Stimulated activated naive CD8-positive, alpha-beta T cell treated with anti-CD3 and anti-CD28 coated beads, Interleukin-15, Interleukin-2, amounts not matched to agents 100 ng/mL and 50 ng/mL, for 24 hours (primary cell): ENCODE results near the gene NUCB2.
"Not testable (repeated sequence)": the region's sequence is repeated elsewhere in the genome, so short reads cannot be mapped to it uniquely, and the experiment has no call there.

Source experiments
- H3K27ac Mint-ChIP-seq: one replicate; pipeline ENCODE4 v1.8.0; 2021; ENCODE audit warnings: mild to moderate bottlenecking, mixed read lengths
- H3K27me3 Mint-ChIP-seq: one replicate; pipeline ENCODE4 v1.8.0; 2021; ENCODE audit warnings: mixed read lengths
- H3K36me3 Mint-ChIP-seq: one replicate; pipeline ENCODE4 v1.8.0; 2021; ENCODE audit warnings: low read depth, mixed read lengths
- H3K4me1 Mint-ChIP-seq: one replicate; pipeline ENCODE4 v1.8.0; 2021; ENCODE audit warnings: low read depth, mixed read lengths
- H3K4me3 Mint-ChIP-seq: one replicate; pipeline ENCODE4 v1.8.0; 2021; ENCODE audit warnings: mild to moderate bottlenecking, mixed read lengths
- H3K9me3 Mint-ChIP-seq: one replicate; pipeline ENCODE4 v1.8.0; 2021; ENCODE audit warnings: mixed read lengths

Gene NUCB2

GRCh38 chr11:17258670-17259069 lies 17.9 kb upstream of the NUCB2 start:
- Mint-ChIP-seq H3K27ac (no peak overlapping the region), H3K4me1 (peaks cover 29% of the 10 kb centered on the region), H3K4me3 (no peak overlapping the region), H3K36me3 (no peaks in the 10 kb centered on the region), H3K27me3 (no peaks in the 10 kb centered on the region), H3K9me3 (no peaks in the 10 kb centered on the region)

GRCh38 chr11:17259519-17259918 lies 17.0 kb upstream of the NUCB2 start:
- H3K36me3 Mint-ChIP-seq = no peaks in the 10 kb centered on the region
- H3K9me3 Mint-ChIP-seq = no peaks in the 10 kb centered on the region
- H3K4me3 Mint-ChIP-seq = no peak overlapping the region
- no peaks in the 10 kb centered on the region for H3K27me3 Mint-ChIP-seq
- no peak overlapping the region for H3K27ac Mint-ChIP-seq
- H3K4me1 Mint-ChIP-seq = peaks cover 32% of the 10 kb centered on the region

- Mint-ChIP-seq H3K36me3 (no peaks in the 10 kb centered on the region), H3K27ac (no peak overlapping the region), H3K9me3 (no peaks in the 10 kb centered on the region), H3K4me3 (no peak overlapping the region), H3K4me1 (peaks cover 32% of the 10 kb centered on the region), H3K27me3 (no peaks in the 10 kb centered on the region)
Measured at GRCh38 chr11:17260020-17260419, 16.5 kb upstream of the NUCB2 start.

- H3K27ac Mint-ChIP-seq = no peak overlapping the region
Measured at GRCh38 chr11:17263769-17264168, 12.8 kb upstream of the NUCB2 start.

GRCh38 chr11:17266781-17267180 lies 9.8 kb upstream of the NUCB2 start:
- no peaks in the 10 kb centered on the region for H3K27me3 Mint-ChIP-seq
- H3K9me3 Mint-ChIP-seq = no peaks in the 10 kb centered on the region
- no peaks in the 10 kb centered on the region for H3K36me3 Mint-ChIP-seq
- H3K4me1 Mint-ChIP-seq = peaks cover 16% of the 10 kb centered on the region
- H3K4me3 Mint-ChIP-seq = no peak overlapping the region
- H3K27ac Mint-ChIP-seq = no peak overlapping the region

More at GRCh38 chr11:17263769-17264168, 12.8 kb upstream of the NUCB2 start:
- no peaks in the 10 kb centered on the region for H3K36me3 Mint-ChIP-seq
- peaks cover 23% of the 10 kb centered on the region for H3K4me1 Mint-ChIP-seq
- H3K27me3 Mint-ChIP-seq = no peaks in the 10 kb centered on the region
- H3K9me3 Mint-ChIP-seq = no peaks in the 10 kb centered on the region
- no peak overlapping the region for H3K4me3 Mint-ChIP-seq

- Mint-ChIP-seq H3K9me3 (no peaks in the 10 kb centered on the region), H3K4me3 (no peak overlapping the region), H3K4me1 (peaks cover 16% of the 10 kb centered on the region), H3K27me3 (no peaks in the 10 kb centered on the region), H3K36me3 (no peaks in the 10 kb centered on the region), H3K27ac (no peak overlapping the region)
Measured at GRCh38 chr11:17267576-17267975, 9.0 kb upstream of the NUCB2 start.

GRCh38 chr11:17268500-17268899 lies 8.0 kb upstream of the NUCB2 start:
- not testable (repeated sequence) for H3K9me3 Mint-ChIP-seq, H3K4me3 Mint-ChIP-seq

GRCh38 chr11:17268902-17269301 lies 7.6 kb upstream of the NUCB2 start:
- Mint-ChIP-seq H3K27me3 (no peaks in the 10 kb centered on the region), H3K4me1 (peaks cover 12% of the 10 kb centered on the region), H3K4me3 (no peak overlapping the region), H3K27ac (no peak overlapping the region), H3K36me3 (no peaks in the 10 kb centered on the region), H3K9me3 (no peaks in the 10 kb centered on the region)

More at GRCh38 chr11:17268500-17268899, 8.0 kb upstream of the NUCB2 start:
- H3K4me1 Mint-ChIP-seq = peaks cover 16% of the 10 kb centered on the region
- not testable (repeated sequence) for H3K27me3 Mint-ChIP-seq, H3K36me3 Mint-ChIP-seq, H3K27ac Mint-ChIP-seq

GRCh38 chr11:17272801-17273200 lies 3.7 kb upstream of the NUCB2 start:
- Mint-ChIP-seq H3K4me3 (no peak overlapping the region), H3K27me3 (no peaks in the 10 kb centered on the region), H3K9me3 (no peaks in the 10 kb centered on the region), H3K27ac (no peak overlapping the region), H3K36me3 (no peaks in the 10 kb centered on the region), H3K4me1 (peaks cover 29% of the 10 kb centered on the region)

- Mint-ChIP-seq H3K36me3 (no peaks in the 10 kb centered on the region), H3K27me3 (no peaks in the 10 kb centered on the region), H3K27ac (no peak overlapping the region), H3K4me1 (peaks cover 33% of the 10 kb centered on the region), H3K9me3 (no peaks in the 10 kb centered on the region), H3K4me3 (no peak overlapping the region)
Measured at GRCh38 chr11:17273211-17273610, 3.3 kb upstream of the NUCB2 start.

GRCh38 chr11:17273668-17274282 lies 2.8 kb upstream of the NUCB2 start:
- Mint-ChIP-seq H3K27me3 (no peaks in the 10 kb centered on the region), H3K36me3 (no peaks in the 10 kb centered on the region), H3K9me3 (no peaks in the 10 kb centered on the region), H3K4me1 (peaks cover 38% of the 10 kb centered on the region), H3K27ac (no peak overlapping the region), H3K4me3 (no peak overlapping the region)

- no peaks in the 10 kb centered on the region for H3K36me3 Mint-ChIP-seq
- H3K4me3 Mint-ChIP-seq = peak overlapping the region; percentile 93
- no peaks in the 10 kb centered on the region for H3K27me3 Mint-ChIP-seq
- no peaks in the 10 kb centered on the region for H3K9me3 Mint-ChIP-seq
- peak overlapping the region; percentile 98 for H3K27ac Mint-ChIP-seq
- peaks cover 40% of the 10 kb centered on the region for H3K4me1 Mint-ChIP-seq
Measured at GRCh38 chr11:17275400-17276235, 921 bp upstream of the NUCB2 start.

GRCh38 chr11:17277024-17277584 lies 565 bp downstream of the NUCB2 start:
- no peaks in the 10 kb centered on the region for H3K9me3 Mint-ChIP-seq
- peak overlapping the region; percentile 93 for H3K4me3 Mint-ChIP-seq
- no peaks in the 10 kb centered on the region for H3K27me3 Mint-ChIP-seq
- H3K4me1 Mint-ChIP-seq = peaks cover 49% of the 10 kb centered on the region
- H3K27ac Mint-ChIP-seq = peak overlapping the region; percentile 98
- H3K36me3 Mint-ChIP-seq = no peaks in the 10 kb centered on the region

- H3K4me3 Mint-ChIP-seq = peak overlapping the region; percentile 70
- H3K27me3 Mint-ChIP-seq = no peaks in the 10 kb centered on the region
- peaks cover 16% of the 10 kb centered on the region for H3K36me3 Mint-ChIP-seq
- no peaks in the 10 kb centered on the region for H3K9me3 Mint-ChIP-seq
- peak overlapping the region; percentile 82 for H3K27ac Mint-ChIP-seq
- peaks cover 72% of the 10 kb centered on the region for H3K4me1 Mint-ChIP-seq
Measured at GRCh38 chr11:17280494-17281127, 4.1 kb downstream of the NUCB2 start.

GRCh38 chr11:17286332-17286731 lies 9.8 kb downstream of the NUCB2 start:
- H3K9me3 Mint-ChIP-seq = no peaks in the 10 kb centered on the region
- H3K36me3 Mint-ChIP-seq = peaks cover 36% of the 10 kb centered on the region
- H3K4me1 Mint-ChIP-seq = peaks cover 65% of the 10 kb centered on the region
- no peak overlapping the region for H3K4me3 Mint-ChIP-seq
- no peaks in the 10 kb centered on the region for H3K27me3 Mint-ChIP-seq
- no peak overlapping the region for H3K27ac Mint-ChIP-seq
